Keratinocyte (primary cell): ENCODE measurements around the gene PALD1.

Experiments used
- CTCF ChIP-seq, 3 experiments: IDR thresholded peaks in 1 of 3; conservative IDR thresholded peaks in 1 of 3; optimal IDR thresholded peaks in 1 of 3; 2 replicates in 2 of 3; 3 replicates in 1 of 3; pipeline versions ENCODE3 to v1.5.1; 2011; ENCODE audit warnings: low read length in 3 of 3, mild to moderate bottlenecking in 3 of 3, moderate library complexity in 2 of 3, control low read depth in 1 of 3, inconsistent platforms in 1 of 3; ENCODE audit not compliant: insufficient read depth in 2 of 3; ENCODE audit errors: extremely low read depth in 1 of 3
- EZH2 ChIP-seq: IDR thresholded peaks from one replicate; pipeline ENCODE4 v1.6.1; 2012; ENCODE audit warnings: inconsistent platforms, mild to moderate bottlenecking, low read length, moderate library complexity

- TF ChIP-seq CTCF (optimal IDR thresholded peaks at IDR 0.05 in 1 of 3, IDR thresholded peaks at IDR 0.05 in 1 of 3, conservative IDR thresholded peaks at IDR 0.05 in 1 of 3; ENCODE audit: extremely low read depth in 1 of 3, insufficient read depth in 2 of 3, low read length in 3 of 3) (no peak), EZH2 (no peak)
Measured at GRCh38 chr10:70499836-70500167, 21.2 kb downstream of the PALD1 start.
